Hepatocyte (in vitro differentiated cells): Measurements from ENCODE around the gene ZDHHC14. TPM values are rescaled to one million over a fixed set of nuclear protein-coding genes. Genes with fewer than 3 reads are reported as not detected.
"Not testable (repeated sequence)": the region's sequence is repeated elsewhere in the genome, so short reads cannot be mapped to it uniquely, and the experiment has no call there.

Experiments
- DNase-seq: peaks from one replicate; pipeline ENCODE4 v3.0.0-alpha.2; 2016; ENCODE audit warnings: low spot score
- H2AFZ ChIP-seq: fragments of 200-600 bp; sonication (generic); 2 replicates; pipeline ENCODE4 v1.6.0; 2016; ENCODE audit warnings: antibody characterized with exemption, mild to moderate bottlenecking
- H3K27ac ChIP-seq: fragments of 200-600 bp; sonication (generic); 2 replicates; pipeline ENCODE4 v1.5.1; 2016; ENCODE audit warnings: mild to moderate bottlenecking
- H3K27me3 ChIP-seq: fragments of 200-600 bp; sonication (generic); 2 replicates; pipeline ENCODE4 v1.6.1; 2016
- H3K36me3 ChIP-seq: fragments of 200-600 bp; sonication (generic); replicated peaks from 2 replicates; pipeline ENCODE4 v1.5.1; 2016; ENCODE audit warnings: low read depth; ENCODE audit not compliant: insufficient read depth
- H3K4me1 ChIP-seq: fragments of 200-600 bp; sonication (generic); 2 replicates; pipeline ENCODE4 v1.5.1; 2016; ENCODE audit warnings: mild to moderate bottlenecking, moderate library complexity; ENCODE audit not compliant: insufficient read depth
- H3K4me2 ChIP-seq: fragments of 200-600 bp; sonication (generic); 2 replicates; pipeline ENCODE4 v1.6.0; 2016
- H3K4me3 ChIP-seq: fragments of 200-600 bp; sonication (generic); 2 replicates; pipeline ENCODE4 v1.5.1; 2016; ENCODE audit warnings: mild to moderate bottlenecking
- H3K79me2 ChIP-seq: fragments of 200-600 bp; sonication (generic); 2 replicates; pipeline ENCODE4 v1.6.0; 2017; ENCODE audit warnings: mild to moderate bottlenecking
- H3K9me2 ChIP-seq: fragments of 200-600 bp; sonication (generic); replicated peaks from 2 replicates; pipeline ENCODE4 v1.6.0; 2017; ENCODE audit warnings: mild to moderate bottlenecking; ENCODE audit not compliant: insufficient read depth
- H3K9me3 ChIP-seq: fragments of 200-600 bp; sonication (generic); 2 replicates; pipeline ENCODE4 v1.5.1; 2016; ENCODE audit warnings: low read depth, mild to moderate bottlenecking
- H4K20me1 ChIP-seq: fragments of 200-600 bp; sonication (generic); 2 replicates; pipeline ENCODE4 v1.6.0; 2016; ENCODE audit warnings: mild to moderate bottlenecking; ENCODE audit not compliant: insufficient read depth, poor library complexity, severe bottlenecking
- EZH2 ChIP-seq: fragments of 200-600 bp; sonication (generic); IDR thresholded peaks from 2 replicates; pipeline ENCODE4 v1.6.1; 2016; ENCODE audit warnings: antibody characterized with exemption, mild to moderate bottlenecking, borderline replicate concordance
- EZH2phosphoT487 ChIP-seq: fragments of 200-600 bp; sonication (generic); IDR thresholded peaks from one replicate; pipeline ENCODE4 v1.6.1; 2018; ENCODE audit warnings: antibody characterized with exemption, mild to moderate bottlenecking, low read depth, moderate library complexity; ENCODE audit not compliant: unreplicated experiment, severe bottlenecking
- WGBS: methylation state at CpG from one replicate; pipeline ENCODE4 v1.1.6; 2016; ENCODE audit warnings: low lambda C conversion rate; ENCODE audit errors: missing lambda C conversion rate; 5-methylcytosine and 5-hydroxymethylcytosine counted together
- polyA plus RNA-seq: library from polyadenylated mRNA; unstranded; fragments of >200 nt; fragmentation: Nextera tagmentation; extraction: Ambion mirVana; gene quantifications from 2 replicates; pipeline ENCODE4 v1.2.1, GENCODE V29; 2016
- total RNA-seq: library from RNA; depleted of rRNA; stranded (reverse); fragments of >200 nt; gene quantifications from 2 replicates; pipeline ENCODE4 v1.2.3, GENCODE V29; 2014
- TF ChIP-seq, protein P1 (sequence below): fragments of 200-600 bp; sonication (generic); IDR thresholded peaks from 2 replicates; pipeline ENCODE4 v1.5.1; 2016; ENCODE audit warnings: antibody characterized with exemption, mild to moderate bottlenecking; ENCODE audit not compliant: poor library complexity

ZDHHC14 gene
- total and polyA plus RNA-seq, 2 experiments from 2014 or later, result 11.8 to 25.2 TPM

GRCh38 chr6:157460182-157460999, 79.4 kb downstream of the ZDHHC14 start:
- Histone ChIP-seq H3K9me3 (no peaks in the 10 kb centered on the region), H3K9me2 (no peaks in the 10 kb centered on the region), H3K4me1 (no peaks in the 10 kb centered on the region), H2AFZ (no peak overlapping the region), H3K4me3 (no peak overlapping the region), H4K20me1 (no peaks in the 10 kb centered on the region), H3K36me3 (no peaks in the 10 kb centered on the region), H3K79me2 (peaks cover 29% of the 10 kb centered on the region), H3K4me2 (no peak overlapping the region), H3K27ac (no peak overlapping the region), H3K27me3 (no peaks in the 10 kb centered on the region)
- DNase-seq, result no peak
- TF ChIP-seq EZH2, result no peak
- WGBS, result 92% methylated on average over 9 of the region's 9 CpGs

DNA sequence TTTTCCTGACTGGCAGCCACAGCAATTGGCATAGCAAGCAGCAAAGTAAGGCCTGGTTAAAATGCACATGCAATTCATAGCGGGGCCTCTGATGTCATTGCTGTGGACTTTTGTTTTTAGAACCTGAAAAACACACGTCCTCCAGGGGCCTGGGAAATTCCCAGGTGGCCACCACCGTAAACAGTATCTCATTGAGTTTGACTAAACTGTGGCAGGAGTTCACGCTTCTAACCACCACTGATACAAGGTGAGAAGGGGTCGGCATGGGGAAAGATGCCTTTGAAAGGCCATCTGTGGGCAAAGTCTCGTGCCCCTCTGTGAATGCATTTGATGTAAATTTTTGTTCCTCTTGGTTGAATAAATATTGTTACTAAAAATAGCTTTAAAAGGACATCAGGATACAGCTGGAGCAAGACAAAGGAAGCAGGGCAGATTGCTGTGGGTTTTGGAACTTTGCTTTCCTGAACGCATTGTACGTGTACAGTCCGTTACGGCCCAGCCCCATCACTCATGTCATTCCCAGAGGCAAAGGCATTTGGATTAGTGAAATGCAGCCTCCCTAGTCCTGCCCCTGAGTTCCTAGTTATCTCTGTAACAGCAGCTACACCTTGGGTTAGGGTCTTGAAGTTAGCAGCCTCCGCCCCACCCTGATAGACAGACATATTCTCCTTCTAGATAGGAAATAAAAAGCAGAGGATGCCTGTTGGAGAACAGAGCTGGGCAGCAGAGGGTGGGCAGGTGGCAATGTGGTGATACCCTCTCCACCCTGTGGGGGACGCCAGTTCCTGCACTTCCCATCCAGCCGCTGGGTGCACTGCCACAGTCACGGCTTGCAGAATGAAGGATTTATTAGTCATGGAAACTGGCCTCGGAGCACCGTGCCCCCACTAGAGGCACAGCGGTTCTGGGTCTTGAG, 80.3 kb downstream of the ZDHHC14 start:
- 82% methylated on average over 17 of the region's 17 CpGs for WGBS
- Histone ChIP-seq H3K4me2 (no peak overlapping the region), H3K4me1 (no peaks in the 10 kb centered on the region), H3K79me2 (peaks cover 31% of the 10 kb centered on the region), H3K27me3 (no peaks in the 10 kb centered on the region), H3K9me3 (no peaks in the 10 kb centered on the region), H3K9me2 (no peaks in the 10 kb centered on the region), H3K36me3 (no peaks in the 10 kb centered on the region), H2AFZ (no peak overlapping the region), H3K4me3 (no peak overlapping the region), H3K27ac (no peak overlapping the region), H4K20me1 (no peaks in the 10 kb centered on the region)
- TF ChIP-seq EZH2 (no peak), EZH2phosphoT487 (no peak)
- TF ChIP-seq, protein P1, sequence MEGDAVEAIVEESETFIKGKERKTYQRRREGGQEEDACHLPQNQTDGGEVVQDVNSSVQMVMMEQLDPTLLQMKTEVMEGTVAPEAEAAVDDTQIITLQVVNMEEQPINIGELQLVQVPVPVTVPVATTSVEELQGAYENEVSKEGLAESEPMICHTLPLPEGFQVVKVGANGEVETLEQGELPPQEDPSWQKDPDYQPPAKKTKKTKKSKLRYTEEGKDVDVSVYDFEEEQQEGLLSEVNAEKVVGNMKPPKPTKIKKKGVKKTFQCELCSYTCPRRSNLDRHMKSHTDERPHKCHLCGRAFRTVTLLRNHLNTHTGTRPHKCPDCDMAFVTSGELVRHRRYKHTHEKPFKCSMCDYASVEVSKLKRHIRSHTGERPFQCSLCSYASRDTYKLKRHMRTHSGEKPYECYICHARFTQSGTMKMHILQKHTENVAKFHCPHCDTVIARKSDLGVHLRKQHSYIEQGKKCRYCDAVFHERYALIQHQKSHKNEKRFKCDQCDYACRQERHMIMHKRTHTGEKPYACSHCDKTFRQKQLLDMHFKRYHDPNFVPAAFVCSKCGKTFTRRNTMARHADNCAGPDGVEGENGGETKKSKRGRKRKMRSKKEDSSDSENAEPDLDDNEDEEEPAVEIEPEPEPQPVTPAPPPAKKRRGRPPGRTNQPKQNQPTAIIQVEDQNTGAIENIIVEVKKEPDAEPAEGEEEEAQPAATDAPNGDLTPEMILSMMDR, result no peak
- peak; percentile 42 for DNase-seq

DNA sequence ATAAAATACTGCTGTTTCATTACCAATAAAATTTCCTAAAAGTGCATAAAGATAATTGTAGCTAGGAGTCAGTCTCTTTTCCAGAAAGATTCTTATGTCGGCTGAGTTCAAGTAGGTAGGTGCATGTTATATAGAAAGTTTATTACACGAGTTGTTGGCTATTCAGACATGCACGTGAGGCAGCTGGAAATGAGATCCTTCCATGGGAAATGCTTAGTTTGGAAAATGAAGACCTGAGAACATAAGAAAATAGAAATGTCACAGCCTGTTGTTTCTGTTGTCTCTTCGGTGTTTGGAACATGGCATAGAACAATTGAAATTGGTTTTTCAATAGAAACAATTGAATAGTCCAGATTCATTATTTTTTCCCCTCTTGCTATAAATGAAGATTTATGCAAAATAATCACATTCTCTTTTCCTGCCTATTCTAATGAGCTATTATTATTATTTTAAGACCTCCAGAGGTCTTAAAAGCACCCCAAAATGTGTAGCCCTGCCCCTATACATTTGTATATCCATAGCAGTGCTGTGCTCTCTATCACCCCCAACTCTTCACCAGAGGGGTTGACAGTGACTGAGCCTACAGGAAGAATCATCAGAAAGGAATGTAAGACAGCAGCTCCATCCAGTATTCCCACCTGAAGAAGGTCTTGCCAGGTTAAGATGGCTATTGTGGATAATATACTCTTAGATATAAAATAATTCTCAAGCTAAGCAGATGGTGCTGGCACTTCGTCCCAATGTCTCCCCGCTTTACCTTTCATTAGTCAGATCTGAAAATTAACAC, 82.2 kb downstream of the ZDHHC14 start:
- no peaks in the 10 kb centered on the region for H3K9me3 ChIP-seq
- H3K36me3 ChIP-seq, result no peaks in the 10 kb centered on the region
- no peak for DNase-seq
- no peak overlapping the region for H3K4me2 ChIP-seq
- 94% methylated on average over 6 of the region's 6 CpGs for WGBS
- H3K27me3 ChIP-seq, result no peaks in the 10 kb centered on the region
- no peak overlapping the region for H3K27ac ChIP-seq
- no peaks in the 10 kb centered on the region for H3K9me2 ChIP-seq
- no peak overlapping the region for H3K4me3 ChIP-seq
- H3K4me1 ChIP-seq, result no peaks in the 10 kb centered on the region
- no peaks in the 10 kb centered on the region for H4K20me1 ChIP-seq
- peaks cover 24% of the 10 kb centered on the region for H3K79me2 ChIP-seq
- no peak overlapping the region for H2AFZ ChIP-seq
- no peak for TF ChIP-seq EZH2
- no peak for TF ChIP-seq EZH2phosphoT487
- TF ChIP-seq, protein P1, result no peak

DNA sequence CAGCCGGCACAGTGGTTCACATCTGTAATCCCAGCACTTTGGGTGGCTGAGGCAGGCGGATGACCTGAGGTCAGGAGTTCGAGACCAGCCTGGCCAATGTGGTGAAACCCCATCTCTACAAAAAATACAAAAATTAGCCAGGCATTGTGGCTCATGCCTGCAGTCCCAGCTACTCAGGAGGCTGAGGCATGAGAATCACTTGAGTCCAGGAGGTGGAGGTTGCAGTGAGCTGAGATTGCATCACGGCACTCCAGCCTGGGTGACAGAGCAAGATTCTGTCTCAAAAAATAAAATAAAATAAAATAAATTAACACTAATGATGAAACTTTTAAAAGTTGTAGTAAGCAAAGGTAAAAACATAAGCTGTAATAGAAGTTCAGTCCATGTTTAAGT, 82.7 kb downstream of the ZDHHC14 start:
- WGBS, result 96% methylated on average over 4 of the region's 4 CpGs
- H3K4me2 ChIP-seq, H3K27ac ChIP-seq, H3K4me1 ChIP-seq, H3K36me3 ChIP-seq, H3K9me2 ChIP-seq, H4K20me1 ChIP-seq, H3K4me3 ChIP-seq, H3K27me3 ChIP-seq, DNase-seq, H2AFZ ChIP-seq, H3K9me3 ChIP-seq: not testable (repeated sequence)
- H3K79me2 ChIP-seq, result peaks cover 19% of the 10 kb centered on the region
